IMR-90 (cell line): ENCODE measurements around the gene FEZF2. TPM values are rescaled to one million over a fixed set of nuclear protein-coding genes. Genes with fewer than 3 reads are reported as not detected.

ENCODE experiments used
- ATAC-seq: fragments of 200-7000 bp; cut with Tn5 transposase; 2 replicates; pipeline ENCODE4 v1.9.1; 2020; ENCODE audit warnings: low read depth, mild to moderate bottlenecking, moderate library complexity
- BruUV-seq: library from RNA; stranded (reverse); fragments of 400-500 nt; replicated peaks from 2 replicates; lab custom pipeline; 2021; lab: Mats Ljungman, UMichigan
- CTCF ChIA-PET: fragments of 300-600 bp; formaldehyde crosslinking; extraction: SDS; loops from one replicate; lab custom pipeline; 2021; ENCODE audit warnings: antibody characterized with exemption; lab: Yijun Ruan, JAX
- POLR2A ChIA-PET: fragments of 300-600 bp; sonication (Branson Sonifier 250); formaldehyde crosslinking; loops from one replicate; lab custom pipeline; 2022; ENCODE audit warnings: antibody characterized with exemption; ENCODE audit not compliant: unreplicated experiment; lab: Charles Lee
- DNase-seq: peaks from one replicate; pipeline ENCODE4 v3.0.0; 2013
- H2AFZ ChIP-seq: replicated peaks from 2 replicates; pipeline ENCODE3; 2013; ENCODE audit warnings: low read length, mild to moderate bottlenecking; ENCODE audit not compliant: poor library complexity
- H2AK5ac ChIP-seq: 2 replicates; pipeline ENCODE4 v1.6.1; 2013; ENCODE audit warnings: low read depth, low read length, inconsistent platforms
- H2AK9ac ChIP-seq: replicated peaks from 2 replicates; pipeline ENCODE3; 2013; ENCODE audit warnings: mild to moderate bottlenecking, low read depth, low read length, moderate library complexity; ENCODE audit not compliant: poor library complexity
- H2BK120ac ChIP-seq: 2 replicates; pipeline ENCODE4 v1.6.1; 2013; ENCODE audit warnings: low read depth, low read length, inconsistent platforms
- H2BK15ac ChIP-seq: 3 replicates; pipeline ENCODE4 v1.6.1; 2013; ENCODE audit warnings: low read depth, low read length, inconsistent platforms
- H2BK20ac ChIP-seq: 2 replicates; pipeline ENCODE4 v1.6.1; 2013; ENCODE audit warnings: low read depth, mild to moderate bottlenecking, inconsistent platforms, low read length, moderate library complexity
- H2BK5ac ChIP-seq: 2 replicates; pipeline ENCODE4 v1.6.1; 2013; ENCODE audit warnings: mild to moderate bottlenecking, low read depth, low read length, inconsistent platforms; ENCODE audit not compliant: poor library complexity, severe bottlenecking
- H3K14ac ChIP-seq: replicated peaks from 2 replicates; pipeline ENCODE4 v1.6.1; 2013; ENCODE audit warnings: low read depth, low read length, inconsistent platforms
- H3K18ac ChIP-seq: 2 replicates; pipeline ENCODE4 v1.6.1; 2013; ENCODE audit warnings: low read depth, low read length, control low read depth
- H3K23ac ChIP-seq: 2 replicates; pipeline ENCODE4 v1.6.1; 2013; ENCODE audit warnings: low read depth, low read length, inconsistent platforms
- H3K27ac ChIP-seq: 2 replicates; pipeline ENCODE4 v1.5.1; 2013; ENCODE audit warnings: mild to moderate bottlenecking, control low read depth, low read length; ENCODE audit not compliant: insufficient read depth
- H3K27me3 ChIP-seq: 2 replicates; pipeline ENCODE4 v1.6.1; 2013; ENCODE audit warnings: low read length; ENCODE audit not compliant: control insufficient read depth, insufficient read depth
- H3K36me3 ChIP-seq: 2 replicates; pipeline ENCODE4 v1.6.1; 2013; ENCODE audit warnings: low read length, mixed read lengths; ENCODE audit not compliant: control insufficient read depth, insufficient read depth
- H3K4ac ChIP-seq: 2 replicates; pipeline ENCODE4 v1.6.1; 2013; ENCODE audit warnings: low read depth, low read length, inconsistent platforms
- H3K4me1 ChIP-seq: 2 replicates; pipeline ENCODE4 v1.6.1; 2013; ENCODE audit warnings: low read length, mixed read lengths; ENCODE audit not compliant: control insufficient read depth, insufficient read depth
- H3K4me2 ChIP-seq: 2 replicates; pipeline ENCODE4 v1.6.1; 2013; ENCODE audit warnings: low read depth, mild to moderate bottlenecking, control low read depth, low read length, moderate library complexity
- H3K4me3 ChIP-seq: 2 replicates; pipeline ENCODE4 v1.5.1; 2013; ENCODE audit warnings: low read depth, mild to moderate bottlenecking, control low read depth, low read length, moderate library complexity; ENCODE audit not compliant: insufficient read depth
- H3K56ac ChIP-seq: 2 replicates; pipeline ENCODE4 v1.6.1; 2013; ENCODE audit warnings: low read length, inconsistent platforms; ENCODE audit not compliant: insufficient read depth; ENCODE audit errors: extremely low read depth
- H3K79me1 ChIP-seq, 2 experiments: 2 replicates each; pipeline ENCODE4 v1.6.1; 2013; ENCODE audit warnings: low read length in 2 of 2, inconsistent platforms in 1 of 2, low read depth in 1 of 2
- H3K9ac ChIP-seq: 2 replicates; pipeline ENCODE4 v1.6.1; 2013; ENCODE audit warnings: low read depth, low read length, control low read depth
- H3K9me1 ChIP-seq: 2 replicates; pipeline ENCODE4 v1.6.1; 2013; ENCODE audit warnings: low read length, inconsistent platforms; ENCODE audit not compliant: insufficient read depth
- H3K9me3 ChIP-seq: 2 replicates; pipeline ENCODE4 v1.6.1; 2013; ENCODE audit warnings: low read length; ENCODE audit not compliant: control insufficient read depth, insufficient read depth
- H4K20me1 ChIP-seq: 2 replicates; pipeline ENCODE4 v1.6.1; 2013; ENCODE audit warnings: low read length, inconsistent platforms; ENCODE audit not compliant: insufficient read depth
- H4K5ac ChIP-seq: 2 replicates; pipeline ENCODE4 v1.6.1; 2013; ENCODE audit warnings: mild to moderate bottlenecking, low read depth, low read length, control low read depth
- H4K8ac ChIP-seq, 2 experiments: 2 replicates each; pipeline ENCODE4 v1.6.1; 2013; ENCODE audit warnings: low read depth in 2 of 2, low read length in 2 of 2, control low read depth in 1 of 2, inconsistent platforms in 1 of 2
- H4K91ac ChIP-seq: 2 replicates; pipeline ENCODE4 v1.6.1; 2013; ENCODE audit warnings: low read depth, low read length, inconsistent platforms; ENCODE audit not compliant: insufficient read depth
- BHLHE40 ChIP-seq: fragments of 150-350 bp; IDR thresholded peaks from 2 replicates; pipeline ENCODE4 v1.6.1; 2016; ENCODE audit warnings: mild to moderate bottlenecking, low read depth, low read length
- CEBPB ChIP-seq: IDR thresholded peaks from 2 replicates; pipeline ENCODE4 v1.6.1; 2012; ENCODE audit warnings: low read depth, low read length, improper control_type of control experiment
- CHD1 ChIP-seq: IDR thresholded peaks from 2 replicates; pipeline ENCODE4 v1.6.1; 2012; ENCODE audit warnings: low read depth, low read length, improper control_type of control experiment
- FOS ChIP-seq: fragments of 150-350 bp; IDR thresholded peaks from 2 replicates; pipeline ENCODE4 v1.6.1; 2016; ENCODE audit warnings: low read depth, low read length
- MAFK ChIP-seq: IDR thresholded peaks from 2 replicates; pipeline ENCODE4 v1.6.1; 2012; ENCODE audit warnings: low read depth, low read length, improper control_type of control experiment
- MAZ ChIP-seq: IDR thresholded peaks from 2 replicates; pipeline ENCODE4 v1.6.1; 2012; ENCODE audit warnings: low read depth, mild to moderate bottlenecking, low read length, improper control_type of control experiment, moderate library complexity, borderline replicate concordance
- MXI1 ChIP-seq: IDR thresholded peaks from 2 replicates; pipeline ENCODE4 v1.6.1; 2012; ENCODE audit warnings: low read depth, mild to moderate bottlenecking, low read length, moderate library complexity, borderline replicate concordance
- NFE2L2 ChIP-seq: fragments of 150-350 bp; IDR thresholded peaks from 2 replicates; pipeline ENCODE4 v1.6.1; 2016; ENCODE audit warnings: low read depth, mild to moderate bottlenecking, low read length
- POLR2A ChIP-seq: IDR thresholded peaks from 2 replicates; pipeline ENCODE4 v1.6.1; 2012; ENCODE audit warnings: mild to moderate bottlenecking, low read depth, low read length
- RAD21 ChIP-seq: IDR thresholded peaks from 2 replicates; pipeline ENCODE4 v1.6.1; 2012; ENCODE audit warnings: low read length, improper control_type of control experiment
- RCOR1 ChIP-seq: IDR thresholded peaks from 2 replicates; pipeline ENCODE4 v1.6.1; 2012; ENCODE audit warnings: mild to moderate bottlenecking, low read length, improper control_type of control experiment; ENCODE audit not compliant: insufficient replicate concordance
- RFX5 ChIP-seq: IDR thresholded peaks from 2 replicates; pipeline ENCODE4 v1.8.0; 2012; ENCODE audit warnings: low read depth, mild to moderate bottlenecking, low read length, moderate library complexity
- SMC3 ChIP-seq: fragments of 150-350 bp; IDR thresholded peaks from 2 replicates; pipeline ENCODE4 v1.6.1; 2016; ENCODE audit warnings: low read depth, mild to moderate bottlenecking, antibody characterized with exemption, low read length, moderate library complexity
- WGBS, 2 experiments: methylation state at CpG; one replicate each; pipeline versions ENCODE4 v1.1.5 to v1.1.7; 2013; ENCODE audit warnings: missing lambda C conversion rate in 2 of 2; ENCODE audit not compliant: insufficient read length in 1 of 2; ENCODE audit errors: extremely low coverage in 2 of 2; 5-methylcytosine and 5-hydroxymethylcytosine counted together
- dilution Hi-C: fragments of 300-500 bp; cut with HindIII; formaldehyde crosslinking; loops from one replicate; pipeline ENCODE4 v1.14.3; 2018; ENCODE audit warnings: low sequenced_read_pairs; ENCODE audit not compliant: unreplicated experiment
- in situ Hi-C: fragments of 300-500 bp; cut with MboI; formaldehyde crosslinking; loops from 3 replicates; pipeline ENCODE4 v1.14.3; 2019; ENCODE audit warnings: low sequenced_read_pairs, inconsistent platforms, mixed read lengths
- intact Hi-C: fragments of 100-400 bp; cut with micrococcal nuclease; formaldehyde crosslinking; loops from 2 replicates; pipeline ENCODE4 v1.10.0; 2022
- polyA plus RNA-seq, 3 experiments: library from polyadenylated mRNA; depleted of rRNA; stranded (reverse); fragments of >200 nt; gene quantifications; 2 replicates each; pipeline ENCODE4 v1.2.3, GENCODE V29; 2012; ENCODE audit warnings: low replicate concordance in 1 of 3
- total RNA-seq: library from RNA; depleted of rRNA; stranded (reverse); fragments of >200 nt; gene quantifications from 2 replicates; pipeline ENCODE4 v1.2.3, GENCODE V29; 2012
- TF ChIP-seq, protein P1 (sequence below): fragments of 150-350 bp; IDR thresholded peaks from 2 replicates; pipeline ENCODE4 v1.6.1; 2016; ENCODE audit warnings: low read depth, mild to moderate bottlenecking, low read length, moderate library complexity, borderline replicate concordance
- TF ChIP-seq, protein P2 (sequence below): conservative IDR thresholded peaks from 2 replicates; pipeline ENCODE4 v1.5.1; 2012; ENCODE audit warnings: mild to moderate bottlenecking, low read depth, low read length, improper control_type of control experiment
- TF ChIP-seq, protein P3 (sequence below): fragments of 150-350 bp; IDR thresholded peaks from 2 replicates; pipeline ENCODE4 v1.6.1; 2017; ENCODE audit warnings: mild to moderate bottlenecking, antibody characterized with exemption, low read length, low read depth

The FEZF2 gene
- total and polyA plus RNA-seq, 2 of the 4 experiments (the other 2 are of a cell fraction): not detected

DNA sequence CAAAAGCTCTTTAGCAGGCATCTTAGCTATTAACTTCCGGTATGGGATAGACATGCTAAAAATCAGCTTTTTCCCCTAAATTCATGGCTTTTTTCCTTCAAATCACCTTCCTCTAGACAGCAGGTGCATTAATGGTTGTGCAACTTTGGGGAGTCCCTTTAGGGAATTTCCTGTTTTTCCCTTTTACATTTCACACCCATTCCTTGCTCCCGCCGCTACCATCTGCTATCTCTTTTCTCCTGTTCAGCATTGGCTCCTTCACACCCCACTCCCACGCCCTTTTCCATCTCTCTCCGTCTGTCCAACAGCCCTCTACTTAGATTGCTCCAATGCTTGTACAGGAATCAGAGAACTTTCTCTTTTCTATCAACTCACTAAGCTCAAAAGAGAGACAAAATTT is 43.4 kb downstream of the FEZF2 start:
- H2BK20ac ChIP-seq: no peak overlapping the region
- H4K20me1 ChIP-seq: no peaks in the 10 kb centered on the region
- H2AK9ac ChIP-seq: no peak overlapping the region
- no peak overlapping the region for H3K4me3 ChIP-seq
- no peak overlapping the region for H3K18ac ChIP-seq
- H3K9me3 ChIP-seq: no peaks in the 10 kb centered on the region
- H2BK15ac ChIP-seq: no peak overlapping the region
- H3K14ac ChIP-seq: no peak overlapping the region
- H2BK120ac ChIP-seq: no peak overlapping the region
- no peak for ATAC-seq
- no peak overlapping the region for H2BK5ac ChIP-seq
- H3K56ac ChIP-seq: no peak overlapping the region
- dilution Hi-C loops (no loop called here), intact Hi-C loops (loop anchor here (5.0 to 10.0 kb wide), 2 partner anchors 128 to 905 kb away; no protein-coding TSS in a partner anchor), in situ Hi-C loops (loop anchor here (5.0 kb wide), 1 partner anchor 232 kb away; no protein-coding TSS in a partner anchor)
- H3K4me1 ChIP-seq: no peaks in the 10 kb centered on the region
- H3K4ac ChIP-seq: no peak overlapping the region
- no peak overlapping the region for H4K5ac ChIP-seq
- CTCF ChIA-PET: no interaction called here
- POLR2A ChIA-PET: no interaction called here
- H3K79me1 ChIP-seq: no peaks in the 10 kb centered on the region
- no peak overlapping the region for H4K8ac ChIP-seq
- H3K4me2 ChIP-seq: no peak overlapping the region
- TF ChIP-seq RAD21 (no peak), RCOR1 (no peak), SMC3 (no peak), FOS (no peak), BHLHE40 (no peak), POLR2A (no peak), MAZ (no peak), RFX5 (no peak), MAFK (no peak), CEBPB (no peak), MXI1 (no peak), NFE2L2 (no peak), CHD1 (no peak)
- TF ChIP-seq, protein P1, sequence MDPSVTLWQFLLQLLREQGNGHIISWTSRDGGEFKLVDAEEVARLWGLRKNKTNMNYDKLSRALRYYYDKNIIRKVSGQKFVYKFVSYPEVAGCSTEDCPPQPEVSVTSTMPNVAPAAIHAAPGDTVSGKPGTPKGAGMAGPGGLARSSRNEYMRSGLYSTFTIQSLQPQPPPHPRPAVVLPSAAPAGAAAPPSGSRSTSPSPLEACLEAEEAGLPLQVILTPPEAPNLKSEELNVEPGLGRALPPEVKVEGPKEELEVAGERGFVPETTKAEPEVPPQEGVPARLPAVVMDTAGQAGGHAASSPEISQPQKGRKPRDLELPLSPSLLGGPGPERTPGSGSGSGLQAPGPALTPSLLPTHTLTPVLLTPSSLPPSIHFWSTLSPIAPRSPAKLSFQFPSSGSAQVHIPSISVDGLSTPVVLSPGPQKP: no peak
- TF ChIP-seq, protein P2, sequence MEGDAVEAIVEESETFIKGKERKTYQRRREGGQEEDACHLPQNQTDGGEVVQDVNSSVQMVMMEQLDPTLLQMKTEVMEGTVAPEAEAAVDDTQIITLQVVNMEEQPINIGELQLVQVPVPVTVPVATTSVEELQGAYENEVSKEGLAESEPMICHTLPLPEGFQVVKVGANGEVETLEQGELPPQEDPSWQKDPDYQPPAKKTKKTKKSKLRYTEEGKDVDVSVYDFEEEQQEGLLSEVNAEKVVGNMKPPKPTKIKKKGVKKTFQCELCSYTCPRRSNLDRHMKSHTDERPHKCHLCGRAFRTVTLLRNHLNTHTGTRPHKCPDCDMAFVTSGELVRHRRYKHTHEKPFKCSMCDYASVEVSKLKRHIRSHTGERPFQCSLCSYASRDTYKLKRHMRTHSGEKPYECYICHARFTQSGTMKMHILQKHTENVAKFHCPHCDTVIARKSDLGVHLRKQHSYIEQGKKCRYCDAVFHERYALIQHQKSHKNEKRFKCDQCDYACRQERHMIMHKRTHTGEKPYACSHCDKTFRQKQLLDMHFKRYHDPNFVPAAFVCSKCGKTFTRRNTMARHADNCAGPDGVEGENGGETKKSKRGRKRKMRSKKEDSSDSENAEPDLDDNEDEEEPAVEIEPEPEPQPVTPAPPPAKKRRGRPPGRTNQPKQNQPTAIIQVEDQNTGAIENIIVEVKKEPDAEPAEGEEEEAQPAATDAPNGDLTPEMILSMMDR: no peak
- TF ChIP-seq, protein P3, sequence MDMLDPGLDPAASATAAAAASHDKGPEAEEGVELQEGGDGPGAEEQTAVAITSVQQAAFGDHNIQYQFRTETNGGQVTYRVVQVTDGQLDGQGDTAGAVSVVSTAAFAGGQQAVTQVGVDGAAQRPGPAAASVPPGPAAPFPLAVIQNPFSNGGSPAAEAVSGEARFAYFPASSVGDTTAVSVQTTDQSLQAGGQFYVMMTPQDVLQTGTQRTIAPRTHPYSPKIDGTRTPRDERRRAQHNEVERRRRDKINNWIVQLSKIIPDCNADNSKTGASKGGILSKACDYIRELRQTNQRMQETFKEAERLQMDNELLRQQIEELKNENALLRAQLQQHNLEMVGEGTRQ: no peak
- H3K36me3 ChIP-seq: no peaks in the 10 kb centered on the region
- BruUV-seq: no TSS peak
- H3K23ac ChIP-seq: no peak overlapping the region
- DNase-seq: no peak
- WGBS, 2 experiments: no CpG with 5 or more reads among the region's 5 CpGs
- no peak overlapping the region for H4K91ac ChIP-seq
- no peaks in the 10 kb centered on the region for H3K27me3 ChIP-seq
- H2AFZ ChIP-seq: no peak overlapping the region
- no peak overlapping the region for H3K27ac ChIP-seq
- H3K9ac ChIP-seq: no peak overlapping the region
- H2AK5ac ChIP-seq: no peak overlapping the region
- H3K9me1 ChIP-seq: no peaks in the 10 kb centered on the region
